IPS DF 19.7 (cell line): ENCODE results near the gene ATG7.
A peak's percentile ranks its signal among the peaks of the same experiment; 100 is the strongest.
"Not testable (repeated sequence)": the region's sequence is repeated elsewhere in the genome, so short reads cannot be mapped to it uniquely, and the experiment has no call there.

Source experiments
- DNase-seq: peaks from one replicate; pipeline ENCODE4 v3.0.0-alpha.2; 2013; ENCODE audit warnings: low read depth, low spot score

Gene ATG7

DNA sequence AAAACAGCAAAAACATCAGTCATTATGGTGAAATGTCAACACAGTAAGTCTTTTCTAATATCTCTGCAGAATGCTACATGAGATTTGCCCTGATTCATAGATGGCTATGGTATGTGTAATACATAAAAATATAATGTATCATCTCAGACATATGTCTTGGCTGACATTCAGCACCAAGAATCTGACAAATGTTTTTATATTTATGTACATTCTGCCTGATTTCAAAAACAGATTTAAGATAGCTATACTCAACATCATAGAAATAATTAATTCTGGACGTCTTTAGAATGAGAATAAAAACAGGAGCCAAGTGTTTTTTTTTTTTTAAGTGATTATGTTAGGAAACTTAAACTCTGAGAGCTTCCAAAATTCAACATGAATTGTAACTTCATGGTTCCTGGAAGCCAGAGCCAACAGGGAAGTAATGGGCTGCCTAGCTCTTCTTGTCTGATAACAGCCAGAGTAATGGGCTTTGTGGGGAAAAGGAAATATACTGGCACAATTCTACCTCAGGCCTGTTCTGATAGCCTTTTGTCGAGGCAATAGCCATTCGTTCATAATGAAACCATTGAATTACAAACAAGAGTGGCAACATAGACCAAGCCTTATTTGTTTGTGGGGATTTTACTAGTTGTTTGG, 187.1 kb downstream of the ATG7 start:
- no peak for DNase-seq

DNA sequence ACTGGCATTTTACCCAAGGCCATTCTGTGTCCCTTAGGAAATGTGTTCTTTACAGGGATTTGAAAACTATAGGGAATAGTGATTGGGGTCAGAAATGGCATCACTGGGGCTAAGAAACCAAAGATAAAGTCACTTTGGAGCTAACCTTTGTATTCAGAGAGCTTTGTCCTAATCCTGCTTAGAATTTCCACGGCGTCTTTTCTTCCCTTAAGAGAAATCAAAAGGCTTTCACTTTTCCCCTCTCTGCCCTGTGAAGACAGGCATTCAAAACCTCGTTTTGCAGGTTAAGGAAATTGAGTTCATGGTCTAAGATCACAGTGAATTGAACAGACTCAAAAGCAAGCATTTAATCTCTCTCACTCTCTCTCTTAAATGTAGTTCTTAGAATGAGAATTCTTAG, 189.0 kb downstream of the ATG7 start:
- DNase-seq = no peak

DNA sequence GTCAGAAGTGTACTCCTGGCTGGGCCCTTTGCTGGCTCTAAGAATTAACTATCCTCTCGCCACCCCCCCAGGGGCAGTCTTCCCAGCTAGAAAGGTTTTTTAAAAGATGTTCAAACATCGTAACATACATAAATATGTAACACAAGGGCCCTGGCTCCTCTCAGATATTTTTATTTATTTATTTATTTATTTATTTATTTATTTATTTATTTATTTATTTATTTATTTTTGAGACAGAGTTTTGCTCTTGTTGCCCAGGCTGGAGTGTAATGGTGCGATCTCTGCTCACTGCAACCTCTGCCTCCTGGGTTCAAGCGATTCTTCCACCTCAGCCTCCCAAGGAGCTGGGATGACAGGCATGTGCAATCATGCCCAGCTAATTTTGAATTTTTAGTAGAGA, 190.5 kb downstream of the ATG7 start:
- not testable (repeated sequence) for DNase-seq

GRCh38 chr3:11463591-11463990, 191.4 kb downstream of the ATG7 start:
- no peak for DNase-seq

DNA sequence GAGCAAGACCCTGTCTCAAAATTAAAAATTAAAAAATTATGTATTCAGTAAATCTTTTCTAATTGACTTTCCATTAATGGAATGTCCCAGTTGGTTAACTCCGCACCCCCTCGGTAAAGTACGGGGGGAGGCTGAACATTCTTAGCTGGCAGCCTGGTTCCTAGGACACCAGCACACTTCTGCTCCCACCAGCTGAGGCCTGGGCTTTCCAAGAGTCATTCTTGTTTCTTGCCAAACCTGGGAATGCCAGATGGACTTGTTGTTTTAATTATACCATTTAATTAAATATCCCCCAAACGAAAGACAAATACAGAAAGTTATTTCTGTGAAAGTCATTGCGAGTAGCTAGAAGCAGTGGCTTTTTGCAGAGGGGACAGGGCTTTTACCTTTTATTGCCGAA, 192.2 kb downstream of the ATG7 start:
- DNase-seq = no peak

DNA sequence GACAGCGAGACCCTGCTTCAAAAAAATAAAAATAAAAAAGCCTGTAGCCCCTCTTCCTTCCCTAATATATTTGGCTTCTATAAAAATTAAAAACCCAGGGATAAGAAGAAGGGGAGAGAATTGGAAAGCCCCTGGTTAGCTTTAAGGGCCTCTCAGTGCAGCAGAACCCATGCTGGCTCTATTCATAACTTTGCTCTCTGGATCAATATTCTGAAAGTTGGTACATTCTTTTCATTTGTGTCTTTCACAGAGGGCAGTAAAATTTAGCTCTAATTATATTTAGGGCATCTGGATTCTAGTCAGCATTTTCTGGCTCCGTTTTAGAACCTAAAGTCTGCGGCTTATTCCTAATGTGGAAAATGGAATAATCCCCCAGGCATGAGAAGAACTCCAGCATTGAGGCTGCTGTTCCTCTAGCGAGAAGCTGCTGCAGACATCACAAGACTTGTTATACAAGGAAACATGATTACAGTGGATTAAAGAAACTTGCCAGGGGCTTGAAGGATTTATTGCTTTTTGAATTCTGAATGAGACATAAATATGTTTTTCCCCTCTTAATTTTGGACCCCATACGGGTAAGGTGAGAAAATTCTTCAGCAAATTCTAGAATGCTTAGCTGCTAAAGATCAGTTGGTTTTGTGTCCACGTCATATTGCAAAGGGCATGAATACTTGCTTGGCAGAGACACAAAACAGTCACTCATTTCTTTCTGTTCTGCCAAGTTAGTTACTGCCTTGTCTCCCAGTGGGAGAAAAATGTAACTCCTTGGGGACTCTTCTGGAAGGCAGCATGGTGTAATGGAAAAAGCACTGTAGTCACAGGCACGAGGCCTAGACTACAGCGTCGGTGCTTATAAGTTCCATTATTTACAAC, 193.8 kb downstream of the ATG7 start:
- DNase-seq = no peak

GRCh38 chr3:11467875-11468274, 195.7 kb downstream of the ATG7 start:
- DNase-seq = no peak

DNA sequence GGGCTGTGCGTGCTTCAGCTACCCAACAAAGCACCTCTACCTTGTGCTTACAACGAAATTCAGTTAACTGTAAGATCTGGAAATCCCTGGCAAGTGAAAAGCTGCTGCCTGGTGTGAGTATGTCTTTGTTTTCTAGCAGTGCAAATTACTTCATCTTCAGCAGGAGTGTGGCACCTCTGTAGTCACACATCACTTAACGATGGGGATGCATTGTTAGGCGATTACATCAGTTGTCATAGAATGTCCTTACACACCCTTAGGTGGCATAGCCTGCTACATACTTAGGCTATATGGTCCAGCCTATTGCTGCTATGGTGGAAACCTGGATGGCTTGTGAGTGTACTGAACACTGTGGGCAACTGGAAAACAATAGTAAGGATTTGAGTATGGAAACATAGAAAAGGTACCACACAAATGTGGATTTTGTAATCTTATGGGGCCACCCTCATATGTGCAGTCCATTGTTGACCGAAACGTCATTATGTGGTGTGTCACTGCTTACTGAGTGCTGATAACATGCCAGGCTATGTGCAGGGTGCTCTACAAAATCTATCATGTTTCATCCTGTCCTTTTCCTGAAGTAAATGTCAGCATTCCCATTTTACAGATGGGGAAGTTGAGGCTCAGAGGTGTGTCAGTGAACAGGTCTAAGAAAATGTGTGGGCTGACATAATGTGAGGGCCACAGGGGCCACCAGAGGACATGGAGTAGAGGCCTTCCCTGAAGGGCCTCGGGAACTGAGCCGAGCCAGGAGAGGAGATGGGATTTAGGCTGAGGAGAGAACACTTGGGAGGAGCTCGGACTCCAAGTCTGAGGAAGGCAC, 198.0 kb downstream of the ATG7 start:
- DNase-seq = no peak

DNA sequence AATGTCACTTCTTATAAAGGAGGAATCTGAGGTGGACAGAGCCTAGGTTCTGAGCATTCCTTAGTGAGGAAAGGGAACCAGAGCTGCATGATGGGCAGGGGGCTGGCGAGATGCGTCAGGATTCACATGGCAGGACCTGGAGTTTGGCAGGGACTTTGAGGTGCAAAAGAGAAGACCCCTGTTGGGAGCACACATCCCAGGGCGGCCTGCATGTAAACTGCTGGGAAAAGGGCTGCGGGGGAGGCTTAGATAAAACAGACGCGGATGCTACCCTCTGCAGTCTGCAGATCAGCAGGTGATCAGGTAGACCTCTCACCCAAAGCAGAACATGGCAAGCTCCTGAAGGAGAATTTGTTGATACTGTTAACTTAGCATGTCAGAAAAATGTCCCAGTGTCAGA, 203.1 kb downstream of the ATG7 start:
- no peak for DNase-seq

- DNase-seq = no peak
These were observed 204.5 kb downstream of the ATG7 start for GRCh38 chr3:11476735-11477144.

DNA sequence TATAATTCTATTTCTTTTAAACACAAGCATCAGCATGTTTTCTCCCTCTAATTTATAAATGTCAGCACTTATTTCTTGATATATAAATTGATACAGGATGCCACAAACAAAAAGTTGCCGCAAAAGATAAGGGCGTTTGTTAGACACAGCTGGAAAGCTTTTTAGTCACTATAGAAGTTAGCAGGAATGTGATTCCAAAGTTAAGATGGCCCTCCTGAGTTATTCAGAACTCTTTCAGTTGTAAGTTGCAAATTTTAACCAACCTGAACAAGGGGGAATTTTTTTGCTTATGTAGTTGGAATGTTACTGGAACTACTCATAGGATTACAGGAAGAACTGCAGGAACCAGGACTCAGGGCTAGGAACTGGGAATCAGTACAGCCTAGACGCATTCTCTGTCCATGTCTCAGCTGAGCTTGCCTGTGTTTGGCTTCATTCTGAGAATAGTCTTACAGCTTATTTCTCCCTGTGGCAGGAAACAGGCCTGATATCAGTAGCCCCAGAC, 205.3 kb downstream of the ATG7 start:
- DNase-seq = no peak

GRCh38 chr3:11478167-11478566, 206.0 kb downstream of the ATG7 start:
- no peak for DNase-seq

GRCh38 chr3:11479221-11479620, 207.0 kb downstream of the ATG7 start:
- no peak for DNase-seq

- peak; percentile 77 for DNase-seq
These were observed 208.6 kb downstream of the ATG7 start for GRCh38 chr3:11480663-11481298.

DNA sequence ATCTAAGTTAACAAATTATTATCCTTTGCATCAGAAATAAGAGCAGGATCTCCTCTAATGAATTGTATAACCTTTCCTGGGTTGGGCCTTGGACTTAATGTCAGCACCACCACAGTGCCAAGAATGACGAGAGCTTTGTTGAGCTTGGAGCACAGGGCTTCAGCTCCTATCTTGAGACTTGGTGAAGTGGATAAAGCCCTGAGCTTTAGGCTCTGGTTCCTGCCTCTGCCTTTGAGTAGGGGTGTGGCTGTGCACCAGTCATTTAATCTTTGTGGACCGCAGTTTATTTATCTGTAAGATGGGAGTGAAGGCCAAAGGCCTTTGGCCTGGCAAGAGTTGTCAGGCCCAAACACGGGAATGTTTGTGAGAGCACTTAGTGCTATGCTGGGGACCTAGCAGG, 209.4 kb downstream of the ATG7 start:
- DNase-seq = no peak

- no peak for DNase-seq
These were observed 209.8 kb downstream of the ATG7 start for GRCh38 chr3:11482021-11482420.

DNA sequence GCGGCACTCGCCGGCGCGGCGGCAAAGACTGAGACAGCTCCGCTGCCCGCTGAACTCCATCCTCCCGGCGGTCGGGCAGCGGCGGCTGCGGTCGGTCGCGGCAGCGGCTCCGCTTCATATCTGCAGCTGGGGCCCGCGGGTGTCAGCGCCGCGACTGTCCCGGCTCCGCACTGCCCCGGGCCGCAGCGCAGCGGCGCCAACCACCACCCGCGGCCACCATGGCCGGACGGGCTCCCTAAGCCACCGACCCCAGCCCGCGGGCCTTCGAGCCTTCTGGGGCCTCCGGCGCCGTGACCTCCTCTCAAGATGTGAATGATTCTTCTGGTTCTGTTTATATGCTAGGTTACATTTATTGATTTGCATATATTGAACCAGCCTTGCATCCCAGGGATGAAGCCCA, 216.2 kb downstream of the ATG7 start:
- not testable (repeated sequence) for DNase-seq

DNA sequence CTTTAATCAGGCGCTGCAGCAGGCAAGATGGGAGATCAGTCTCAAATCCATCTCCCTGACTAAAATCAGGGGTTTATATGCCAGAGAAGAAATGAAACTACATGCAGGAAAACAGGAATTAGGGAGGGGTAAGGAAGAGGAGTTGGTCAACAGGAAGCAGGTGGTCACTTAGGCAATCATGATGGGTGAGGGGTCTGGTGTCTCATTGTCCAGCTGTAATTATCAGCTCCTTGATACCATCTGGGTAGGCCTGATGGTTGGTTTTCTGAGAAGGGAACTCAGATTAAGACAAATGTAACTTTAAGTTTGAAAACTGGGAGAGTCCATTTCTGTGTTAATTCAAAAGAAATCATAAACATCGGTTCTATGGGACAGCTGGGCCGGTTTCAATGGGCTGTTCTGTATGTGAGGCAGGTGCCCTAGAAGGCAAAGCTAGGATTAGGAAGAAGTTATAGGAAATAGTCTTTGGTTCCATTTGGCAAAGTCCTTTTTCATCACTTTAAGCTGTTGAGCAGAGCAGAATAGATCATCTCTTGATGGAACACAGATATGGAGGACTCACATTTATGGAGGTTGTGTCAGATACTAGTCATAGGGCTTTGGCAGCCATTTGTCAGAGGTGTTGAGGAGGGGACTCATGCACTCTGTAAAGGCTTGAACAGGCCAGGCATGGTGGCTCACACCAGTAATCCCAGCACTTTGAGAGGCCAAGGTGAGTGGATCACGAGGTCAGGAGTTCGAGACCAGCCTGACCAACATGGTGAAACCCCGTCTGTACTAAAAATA, 222.1 kb downstream of the ATG7 start:
- no peak for DNase-seq

- DNase-seq = peak; percentile 71
These were observed 223.9 kb downstream of the ATG7 start for GRCh38 chr3:11495948-11496557.

DNA sequence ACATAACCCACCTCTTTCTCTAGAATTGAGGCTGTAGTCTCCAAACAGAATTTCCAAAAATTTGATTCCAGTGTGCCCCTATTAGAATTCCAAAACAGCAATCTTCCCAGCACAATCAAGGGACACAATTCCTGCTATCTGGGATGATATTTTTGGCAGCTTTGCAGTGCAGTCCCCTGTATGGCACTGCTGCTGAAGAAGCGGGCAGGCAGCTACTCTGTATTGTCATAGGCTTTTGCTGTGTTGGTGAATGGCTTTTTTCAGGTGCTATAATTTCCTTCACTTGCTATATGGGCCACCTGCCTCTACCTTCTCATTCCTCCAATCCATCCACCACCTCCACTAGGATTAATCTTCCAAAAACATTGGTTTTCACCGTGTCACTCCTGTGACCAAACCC, 226.0 kb downstream of the ATG7 start:
- DNase-seq = no peak
